Motor neuron (in vitro differentiated cells): ENCODE results near the gene HOXB13. TPM values are rescaled to one million over a fixed set of nuclear protein-coding genes. Genes with fewer than 3 reads are reported as not detected.
A peak's percentile ranks its signal among the peaks of the same experiment; 100 is the strongest.

Experiments used
- ATAC-seq, 8 experiments: fragments of 200-7000 bp; cut with Tn5 transposase; replicated peaks in 6 of 8; 2 replicates each; pipeline ENCODE4 v1.8.0; 2021; ENCODE audit warnings: mild to moderate bottlenecking in 8 of 8, moderate library complexity in 8 of 8
- H3K27ac ChIP-seq, 2 donors: fragments of 250-450 bp; sonication (Bioruptor Pico); 2 replicates each; pipeline ENCODE4 v1.9.0; 2021; ENCODE audit warnings: antibody characterized with exemption in 2 of 2, mild to moderate bottlenecking in 2 of 2, moderate library complexity in 1 of 2
- H3K4me1 ChIP-seq, 2 donors: fragments of 250-450 bp; sonication (Bioruptor Pico); replicated peaks in 1 of 2; 2 replicates each; pipeline ENCODE4 v1.6.1; 2021; ENCODE audit warnings: antibody characterized with exemption in 2 of 2, mild to moderate bottlenecking in 2 of 2, moderate library complexity in 1 of 2
- H3K4me3 ChIP-seq, 5 donors: fragments of 250-450 bp; sonication (Bioruptor Pico); 2 replicates each; pipeline ENCODE4 v1.9.0; 2021; ENCODE audit warnings: antibody characterized with exemption in 5 of 5, mild to moderate bottlenecking in 5 of 5, moderate library complexity in 4 of 5
- WGBS, 10 experiments: fragments of 450-650 bp; shearing (Covaris generic); methylation state at CpG; one replicate each; pipeline ENCODE4 v1.0.0; 2022; 5-methylcytosine and 5-hydroxymethylcytosine counted together
- in situ Hi-C, 9 experiments: fragments of 400-800 bp; cut with MboI; loops; one replicate each; pipeline ENCODE4 v1.15.0; 2021; ENCODE audit warnings: low sequenced_read_pairs in 9 of 9, low pct_unique_long_range_greater_than_20kb in 2 of 9; ENCODE audit not compliant: unreplicated experiment in 9 of 9
- total RNA-seq, 8 experiments: library from RNA; unstranded; fragments of 300-600 nt; gene quantifications; 2 replicates each; pipeline versions ENCODE4 v1.2.3 to v1.2.4, GENCODE V29; 2022

HOXB13 gene
- total RNA-seq, 8 experiments from 2014 or later: 0.05 to 0.70 (median 0.18) TPM; not detected in 1

- Histone ChIP-seq H3K27ac (no peak overlapping the region), H3K4me3 (no peak overlapping the region), H3K4me1 (no peaks in the 10 kb centered on the region)
- in situ Hi-C loops: loop anchor here in 2 of 9 experiments (10.0 to 25.0 kb wide), 2 partner anchors 65 to 92 kb away; partner anchors contain the start of gene HOXB9 (in 1 of the 2)
- peak in 1 of 8 experiments; percentile 7 for ATAC-seq
- 0 to 60% (median 12%) methylated on average over 1 to 11 of the region's 19 CpGs; no CpG with 5 or more reads in 2 of the 10 experiments for WGBS, 10 experiments
These were observed 1.0 kb upstream of the HOXB13 start for GRCh38 chr17:48729335-48730239.

- in situ Hi-C loops: loop anchor here in 2 of 9 experiments (10.0 to 25.0 kb wide), 2 partner anchors 67 to 90 kb away; partner anchors contain the start of gene HOXB9 (in 1 of the 2)
- Histone ChIP-seq H3K27ac (no peak overlapping the region), H3K4me1 (peaks cover 0 to 7% of the 10 kb centered on the region in 2 donors), H3K4me3 (no peak overlapping the region)
- WGBS, 10 experiments: 20 to 100% (median 35%) methylated on average over 1 to 8 of the region's 9 CpGs; no CpG with 5 or more reads in 3 of the 10 experiments
- ATAC-seq: no peak
These were observed 955 bp downstream of the HOXB13 start for GRCh38 chr17:48727415-48728175.

GRCh38 chr17:48726916-48727286, 1.6 kb downstream of the HOXB13 start:
- no peak for ATAC-seq
- Histone ChIP-seq H3K4me1 (peaks cover 0 to 7% of the 10 kb centered on the region in 2 donors), H3K4me3 (no peak overlapping the region), H3K27ac (no peak overlapping the region)
- WGBS, 10 experiments: 0 to 80% (median 10%) methylated on average over 1 to 17 of the region's 20 CpGs; no CpG with 5 or more reads in 3 of the 10 experiments
- in situ Hi-C loops: loop anchor here in 2 of 9 experiments (10.0 to 25.0 kb wide), 2 partner anchors 68 to 90 kb away; partner anchors contain the start of gene HOXB9 (in 1 of the 2)

GRCh38 chr17:48726114-48726915, 2.2 kb downstream of the HOXB13 start:
- peaks cover 0 to 7% of the 10 kb centered on the region in 2 donors for H3K4me1 ChIP-seq
- WGBS, 10 experiments: 3 to 62% (median 22%) methylated on average over 2 to 17 of the region's 20 CpGs; no CpG with 5 or more reads in 3 of the 10 experiments
- H3K27ac ChIP-seq: no peak overlapping the region
- H3K4me3 ChIP-seq: no peak overlapping the region
- ATAC-seq: no peak
- in situ Hi-C loops: loop anchor here in 2 of 9 experiments (10.0 to 25.0 kb wide), 2 partner anchors 68 to 89 kb away; partner anchors contain the start of gene HOXB9 (in 1 of the 2)

GRCh38 chr17:48725288-48726064, 3.1 kb downstream of the HOXB13 start:
- in situ Hi-C loops: loop anchor here in 2 of 9 experiments (10.0 to 25.0 kb wide), 2 partner anchors 69 to 88 kb away; partner anchors contain the start of gene HOXB9 (in 1 of the 2)

GRCh38 chr17:48725004-48725287, 3.6 kb downstream of the HOXB13 start:
- Histone ChIP-seq H3K4me3 (no peak overlapping the region), H3K4me1 (peaks cover 0 to 7% of the 10 kb centered on the region in 2 donors), H3K27ac (no peak overlapping the region)
- in situ Hi-C loops: loop anchor here in 2 of 9 experiments (10.0 to 25.0 kb wide), 2 partner anchors 70 to 88 kb away; partner anchors contain the start of gene HOXB9 (in 1 of the 2)
- peak in 4 of 8 experiments; percentile 5 to 12 (median 10) for ATAC-seq
- 0 to 6% (median 0%) methylated on average over 3 to 6 of the region's 16 CpGs; no CpG with 5 or more reads in 6 of the 10 experiments for WGBS, 10 experiments

More at GRCh38 chr17:48725288-48726064, 3.1 kb downstream of the HOXB13 start:
- H3K27ac ChIP-seq: no peak overlapping the region
- H3K4me3 ChIP-seq: no peak overlapping the region
- 0 to 31% (median 13%) methylated on average over 2 to 12 of the region's 38 CpGs; no CpG with 5 or more reads in 4 of the 10 experiments for WGBS, 10 experiments
- no peak for ATAC-seq
- H3K4me1 ChIP-seq: peaks cover 0 to 7% of the 10 kb centered on the region in 2 donors

- ATAC-seq: peak; percentile 84 to 92 (median 90)
- Histone ChIP-seq H3K4me1 (peaks cover 0 to 7% of the 10 kb centered on the region in 2 donors), H3K4me3 (no peak overlapping the region), H3K27ac (no peak overlapping the region)
- 0 to 43% (median 15%) methylated on average over 1 to 20 of the region's 32 CpGs; no CpG with 5 or more reads in 1 of the 10 experiments for WGBS, 10 experiments
- in situ Hi-C loops: loop anchor here in 3 of 9 experiments (10.0 to 25.0 kb wide), 3 partner anchors 70 to 163 kb away; partner anchors contain the start of genes ATP5MC1 (in 2 of the 3) and HOXB9 (in 1 of the 3)
These were observed 4.1 kb downstream of the HOXB13 start for GRCh38 chr17:48724251-48725003.

GRCh38 chr17:48723423-48724250, 4.9 kb downstream of the HOXB13 start:
- H3K4me3 ChIP-seq: no peak overlapping the region
- ATAC-seq: no peak
- in situ Hi-C loops: loop anchor here in 2 of 9 experiments (10.0 to 25.0 kb wide), 2 partner anchors 71 to 164 kb away; partner anchors contain the start of gene ATP5MC1 (in 2 of the 2)
- 10 to 50% (median 17%) methylated on average over 1 to 22 of the region's 42 CpGs for WGBS, 10 experiments
- peaks cover 0 to 9% of the 10 kb centered on the region in 2 donors for H3K4me1 ChIP-seq
- no peak overlapping the region for H3K27ac ChIP-seq

GRCh38 chr17:48722915-48723422, 5.6 kb downstream of the HOXB13 start, which contains the start of gene PRAC2:
Gene PRAC2, plus strand, starts transcription at chr17:48723185. Its CDS starts 1,226 bp downstream, at chr17:48724411.
- H3K4me1 ChIP-seq: peaks cover 0 to 9% of the 10 kb centered on the region in 2 donors
- ATAC-seq: no peak
- no peak within 1 kb of the TSS for H3K27ac ChIP-seq
- H3K4me3 ChIP-seq: no peak within 1 kb of the TSS
- WGBS, 10 experiments: 0 to 8% (median 5%) methylated on average over 1 to 4 of the region's 21 CpGs; no CpG with 5 or more reads in 7 of the 10 experiments
- in situ Hi-C loops: loop anchor here in 2 of 9 experiments (10.0 to 25.0 kb wide), 2 partner anchors 72 to 164 kb away; partner anchors contain the start of gene ATP5MC1 (in 2 of the 2)
